GM12873 (cell line): Measurements from ENCODE around the gene LMBR1.

Experiments
- TF ChIP-seq, protein P1 (sequence below): IDR thresholded peaks from 2 replicates; pipeline ENCODE4 v1.5.1; 2012; ENCODE audit warnings: low read depth, mild to moderate bottlenecking, moderate library complexity, low read length, control low read depth; ENCODE audit not compliant: insufficient read depth; ENCODE audit errors: missing control alignments

The LMBR1 gene

GRCh38 chr7:156783864-156784263, 109.1 kb downstream of the LMBR1 start:
- TF ChIP-seq, protein P1, sequence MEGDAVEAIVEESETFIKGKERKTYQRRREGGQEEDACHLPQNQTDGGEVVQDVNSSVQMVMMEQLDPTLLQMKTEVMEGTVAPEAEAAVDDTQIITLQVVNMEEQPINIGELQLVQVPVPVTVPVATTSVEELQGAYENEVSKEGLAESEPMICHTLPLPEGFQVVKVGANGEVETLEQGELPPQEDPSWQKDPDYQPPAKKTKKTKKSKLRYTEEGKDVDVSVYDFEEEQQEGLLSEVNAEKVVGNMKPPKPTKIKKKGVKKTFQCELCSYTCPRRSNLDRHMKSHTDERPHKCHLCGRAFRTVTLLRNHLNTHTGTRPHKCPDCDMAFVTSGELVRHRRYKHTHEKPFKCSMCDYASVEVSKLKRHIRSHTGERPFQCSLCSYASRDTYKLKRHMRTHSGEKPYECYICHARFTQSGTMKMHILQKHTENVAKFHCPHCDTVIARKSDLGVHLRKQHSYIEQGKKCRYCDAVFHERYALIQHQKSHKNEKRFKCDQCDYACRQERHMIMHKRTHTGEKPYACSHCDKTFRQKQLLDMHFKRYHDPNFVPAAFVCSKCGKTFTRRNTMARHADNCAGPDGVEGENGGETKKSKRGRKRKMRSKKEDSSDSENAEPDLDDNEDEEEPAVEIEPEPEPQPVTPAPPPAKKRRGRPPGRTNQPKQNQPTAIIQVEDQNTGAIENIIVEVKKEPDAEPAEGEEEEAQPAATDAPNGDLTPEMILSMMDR, result no peak

DNA sequence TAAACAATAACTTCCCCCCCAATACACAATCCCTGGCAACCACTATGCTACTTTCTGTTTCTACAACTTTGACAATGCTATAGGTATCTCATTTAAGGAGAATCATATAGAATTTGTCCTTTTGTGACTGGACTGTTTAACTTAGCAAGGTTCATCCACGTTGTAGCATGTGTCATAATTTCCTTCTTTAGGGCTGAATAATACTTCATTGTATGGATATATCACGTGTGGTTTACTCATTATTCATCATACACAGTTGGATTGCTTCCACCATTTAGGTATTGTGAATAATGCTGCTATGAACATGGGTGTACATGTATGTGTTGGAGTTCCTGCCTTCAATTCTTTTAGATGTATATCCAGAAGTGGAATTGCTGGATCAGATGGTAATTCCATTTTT, 111.0 kb downstream of the LMBR1 start:
- TF ChIP-seq, protein P1, result no peak

DNA sequence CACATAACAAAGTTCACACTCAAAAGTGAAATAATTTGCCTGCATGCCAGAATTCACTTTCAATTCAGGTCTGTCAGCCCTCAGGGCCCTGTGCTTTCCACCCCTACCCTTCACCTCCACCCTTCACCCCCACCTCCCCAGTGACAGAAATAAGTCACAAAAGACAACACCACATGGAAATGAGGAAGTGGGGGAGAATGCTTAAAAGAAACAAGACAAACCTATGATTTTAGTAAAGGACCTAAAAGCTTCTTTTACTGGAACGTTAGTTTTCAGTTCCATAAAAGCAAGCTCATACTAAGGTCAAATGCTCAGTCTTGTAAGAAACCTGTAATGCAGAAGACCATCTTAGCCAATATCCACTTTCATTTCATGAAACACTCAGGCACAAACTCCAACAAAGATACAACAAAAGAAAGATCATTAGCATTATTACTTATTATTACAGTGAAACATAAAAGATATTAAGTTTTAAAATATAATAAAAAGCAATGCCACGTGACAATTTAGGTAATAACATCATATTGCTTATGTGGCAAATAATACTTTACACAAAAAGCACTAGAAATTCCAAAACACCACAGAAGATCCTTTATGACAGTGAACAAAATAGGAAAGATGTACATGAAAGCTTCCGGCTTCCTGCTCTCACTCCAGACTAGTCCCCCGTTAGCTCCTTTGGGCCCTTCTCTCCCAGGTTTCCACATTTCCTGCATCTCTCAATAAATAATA, 112.1 kb downstream of the LMBR1 start:
- TF ChIP-seq, protein P1, result no peak

- TF ChIP-seq, protein P1, result peak; percentile 1
Observed at GRCh38 chr7:156778668-156779067, 114.3 kb downstream of the LMBR1 start.

DNA sequence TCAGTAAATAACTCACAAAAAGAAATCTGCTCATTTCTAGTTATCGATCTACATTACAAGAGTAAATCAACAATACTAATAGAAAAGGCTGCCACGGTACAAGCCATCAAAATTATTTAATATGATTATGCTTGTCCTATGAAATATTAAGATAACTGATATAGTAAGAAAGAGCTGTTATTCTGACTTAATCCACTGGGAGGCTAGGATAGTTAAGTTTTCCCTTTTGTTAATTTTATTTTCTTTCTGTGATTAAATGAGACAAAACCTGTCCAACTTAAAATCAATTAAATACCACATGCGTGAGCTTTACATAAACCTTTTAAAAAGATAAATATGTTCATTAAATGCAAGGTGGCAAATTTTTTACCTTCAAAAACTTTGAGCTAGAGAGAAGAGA, 114.8 kb downstream of the LMBR1 start:
- TF ChIP-seq, protein P1, result peak; percentile 10

- TF ChIP-seq, protein P1, result no peak
Observed at GRCh38 chr7:156777364-156778069, 115.5 kb downstream of the LMBR1 start.

DNA sequence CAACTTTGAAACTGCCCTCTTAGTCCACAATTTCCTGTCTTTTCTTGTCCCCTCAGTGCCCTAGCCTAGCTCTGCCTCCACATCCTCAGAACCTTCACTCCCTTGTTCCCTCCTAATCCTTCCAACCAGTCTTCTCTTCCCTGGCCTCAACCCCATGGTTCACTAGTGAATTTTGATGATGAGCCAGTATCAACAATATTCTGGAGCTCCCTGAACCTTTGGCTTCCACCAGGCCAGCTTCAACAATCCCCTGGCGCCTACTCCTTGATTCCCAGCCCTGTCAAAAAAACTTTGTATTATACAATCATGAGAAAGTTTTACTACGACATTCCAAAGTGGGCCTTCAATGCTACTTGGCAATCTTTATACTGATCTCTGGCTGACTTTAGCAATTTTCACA, 116.5 kb downstream of the LMBR1 start:
- TF ChIP-seq, protein P1, result no peak
